Muscle layer of colon (tissue), 2 donors: ENCODE measurements around the gene SAMD3.
"Not testable (repeated sequence)": the region's sequence is repeated elsewhere in the genome, so short reads cannot be mapped to it uniquely, and the experiment has no call there.

Experiments used
- H3K27ac ChIP-seq: one replicate; pipeline ENCODE4 v1.7.0; 2013; ENCODE audit warnings: low read depth, mild to moderate bottlenecking, low read length, moderate library complexity
- H3K27me3 ChIP-seq, 2 donors: one replicate each; pipeline ENCODE4 v1.7.0; 2013; ENCODE audit warnings: low read length in 2 of 2, mild to moderate bottlenecking in 2 of 2; ENCODE audit not compliant: insufficient read depth in 2 of 2, control insufficient read depth in 1 of 2
- H3K36me3 ChIP-seq: one replicate; pipeline ENCODE4 v1.7.0; 2013; ENCODE audit warnings: mild to moderate bottlenecking, low read length; ENCODE audit not compliant: insufficient read depth
- H3K4me1 ChIP-seq: one replicate; pipeline ENCODE4 v1.7.0; 2013; ENCODE audit warnings: mild to moderate bottlenecking, low read length; ENCODE audit not compliant: insufficient read depth
- H3K4me3 ChIP-seq, 2 donors: one replicate each; pipeline ENCODE4 v1.7.0; 2013; ENCODE audit warnings: low read length in 2 of 2, low read depth in 1 of 2, mild to moderate bottlenecking in 1 of 2, moderate library complexity in 1 of 2
- H3K9ac ChIP-seq: one replicate; pipeline ENCODE4 v1.7.0; 2013; ENCODE audit warnings: low read length
- H3K9me3 ChIP-seq: one replicate; pipeline ENCODE4 v1.7.0; 2013; ENCODE audit warnings: mild to moderate bottlenecking, low read length
- donor health status: abdominal sarcoma.
- donor health status: Adenocarcinoma of cecum.

Gene SAMD3, protein sequence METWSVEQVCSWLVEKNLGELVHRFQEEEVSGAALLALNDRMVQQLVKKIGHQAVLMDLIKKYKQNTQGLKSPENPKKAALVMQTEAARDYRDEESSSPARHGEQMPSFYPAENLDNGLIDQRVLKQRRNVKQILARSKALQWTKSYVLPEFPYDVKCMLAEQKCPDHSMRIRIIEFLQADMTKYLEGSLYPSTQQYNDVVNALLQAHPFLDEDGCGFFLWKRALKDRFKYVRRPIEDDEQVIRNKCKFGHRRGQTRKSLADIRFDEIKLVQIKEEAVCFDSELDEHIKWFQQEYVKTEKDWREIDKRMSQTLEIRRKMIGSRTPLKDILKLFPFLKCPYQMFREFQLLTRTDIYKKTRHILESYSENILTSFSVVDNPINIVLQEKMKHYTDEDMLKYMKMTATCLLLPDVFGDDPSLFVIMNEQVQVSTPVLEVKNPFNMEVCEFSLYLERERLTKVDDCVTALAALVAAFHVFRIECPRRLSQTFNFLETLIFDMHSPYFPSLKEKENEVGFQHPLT

DNA sequence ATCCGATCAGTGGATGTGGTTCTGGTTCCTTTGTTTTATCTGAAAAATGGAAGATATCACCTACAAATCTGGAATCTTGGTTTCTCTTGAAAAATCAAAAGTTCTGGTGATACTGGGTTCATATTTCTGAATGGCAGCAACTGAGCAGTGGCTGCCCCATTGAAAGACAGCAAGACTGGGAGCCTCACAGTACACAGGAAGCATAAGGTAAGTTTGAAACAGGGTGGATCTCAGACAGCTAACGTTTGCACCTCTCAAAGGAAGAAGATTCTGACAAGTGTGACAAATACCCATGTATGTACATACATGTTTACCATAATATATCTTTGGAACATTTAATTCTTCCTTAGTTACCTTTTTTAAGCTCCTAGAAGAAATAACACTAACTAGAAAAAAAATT is at the start of gene SAMD3:
TSS of gene SAMD3 (minus strand) at position 177 of the 400 bp plus-strand sequence. CDS start 7,678 bp downstream, outside the sequence.
- Histone ChIP-seq H3K27me3 (no peaks in the 10 kb centered on the region), H3K27ac (no peak within 1 kb of the TSS), H3K4me1 (no peaks in the 10 kb centered on the region), H3K4me3 (no peak within 1 kb of the TSS), H3K36me3 (no peaks in the 10 kb centered on the region), H3K9me3 (no peaks in the 10 kb centered on the region), H3K9ac (no peak within 1 kb of the TSS)

- Histone ChIP-seq H3K27me3 (no peaks in the 10 kb centered on the region), H3K27ac (no peak overlapping the region), H3K9me3 (no peaks in the 10 kb centered on the region), H3K9ac (no peak overlapping the region), H3K4me3 (no peak overlapping the region), H3K4me1 (no peaks in the 10 kb centered on the region), H3K36me3 (no peaks in the 10 kb centered on the region)
Observed at GRCh38 chr6:130269969-130270635, 47.4 kb upstream of the SAMD3 start.

DNA sequence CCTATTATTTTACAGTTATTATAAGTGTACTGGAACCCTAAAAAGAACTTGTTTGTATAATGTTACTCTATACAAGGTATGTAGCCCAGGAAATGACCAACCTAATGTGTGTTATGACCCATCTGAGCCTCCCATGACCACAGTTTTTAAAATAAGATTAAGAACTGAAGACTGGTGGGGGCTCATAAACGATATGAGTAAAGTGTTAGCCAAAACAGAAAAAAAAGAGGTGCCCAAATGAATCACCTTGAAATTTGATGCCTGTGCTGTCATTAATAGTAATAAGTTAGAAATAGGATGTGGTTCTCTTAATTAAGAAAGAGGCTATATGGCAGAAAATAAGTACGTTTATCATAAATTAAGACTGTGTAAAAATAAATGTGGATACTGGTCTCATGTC is 42.8 kb upstream of the SAMD3 start:
- not testable (repeated sequence) for H3K4me1 ChIP-seq, H3K27ac ChIP-seq, H3K9ac ChIP-seq, H3K27me3 ChIP-seq, H3K36me3 ChIP-seq, H3K9me3 ChIP-seq, H3K4me3 ChIP-seq

- no peak overlapping the region for H3K27ac ChIP-seq
- H3K9ac ChIP-seq, result no peak overlapping the region
- H3K4me1 ChIP-seq, result no peaks in the 10 kb centered on the region
- H3K9me3 ChIP-seq, result no peaks in the 10 kb centered on the region
- H3K27me3 ChIP-seq, result no peaks in the 10 kb centered on the region
- no peaks in the 10 kb centered on the region for H3K36me3 ChIP-seq
- no peak overlapping the region for H3K4me3 ChIP-seq
Observed at GRCh38 chr6:130262008-130262407, 39.3 kb upstream of the SAMD3 start.

- not testable (repeated sequence) for H3K27me3 ChIP-seq, H3K9ac ChIP-seq, H3K4me3 ChIP-seq, H3K9me3 ChIP-seq, H3K4me1 ChIP-seq, H3K27ac ChIP-seq, H3K36me3 ChIP-seq
Observed at GRCh38 chr6:130261558-130261957, 38.8 kb upstream of the SAMD3 start.

- not testable (repeated sequence) for H3K4me1 ChIP-seq, H3K27ac ChIP-seq, H3K4me3 ChIP-seq, H3K27me3 ChIP-seq, H3K9me3 ChIP-seq, H3K36me3 ChIP-seq, H3K9ac ChIP-seq
Observed at GRCh38 chr6:130260614-130261241, 38.0 kb upstream of the SAMD3 start.

GRCh38 chr6:130260050-130260462 is 37.3 kb upstream of the SAMD3 start:
- not testable (repeated sequence) for H3K4me1 ChIP-seq, H3K9ac ChIP-seq, H3K36me3 ChIP-seq, H3K27me3 ChIP-seq, H3K27ac ChIP-seq, H3K9me3 ChIP-seq, H3K4me3 ChIP-seq

DNA sequence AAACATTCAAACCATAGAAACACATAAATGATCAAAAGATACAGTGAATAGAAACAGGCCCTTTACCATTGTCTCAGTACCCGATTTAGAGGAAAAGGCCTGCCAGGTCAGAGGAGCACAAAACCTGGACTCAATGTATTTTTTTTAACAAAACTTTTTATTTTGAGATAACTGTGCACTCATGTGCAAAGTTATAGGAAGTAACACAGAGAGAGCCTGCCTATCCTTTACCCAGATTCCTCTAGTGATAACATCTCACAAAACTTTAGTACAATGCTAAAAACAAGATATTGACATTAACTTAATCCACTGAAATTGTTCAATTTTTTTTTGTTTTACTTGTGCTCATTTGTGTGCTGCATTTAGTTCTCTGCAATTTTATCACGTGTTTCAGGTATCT is 36.8 kb upstream of the SAMD3 start:
- Histone ChIP-seq H3K9ac (no peak overlapping the region), H3K27ac (no peak overlapping the region), H3K4me1 (no peaks in the 10 kb centered on the region), H3K9me3 (no peaks in the 10 kb centered on the region), H3K4me3 (no peak overlapping the region), H3K36me3 (no peaks in the 10 kb centered on the region), H3K27me3 (no peaks in the 10 kb centered on the region)

DNA sequence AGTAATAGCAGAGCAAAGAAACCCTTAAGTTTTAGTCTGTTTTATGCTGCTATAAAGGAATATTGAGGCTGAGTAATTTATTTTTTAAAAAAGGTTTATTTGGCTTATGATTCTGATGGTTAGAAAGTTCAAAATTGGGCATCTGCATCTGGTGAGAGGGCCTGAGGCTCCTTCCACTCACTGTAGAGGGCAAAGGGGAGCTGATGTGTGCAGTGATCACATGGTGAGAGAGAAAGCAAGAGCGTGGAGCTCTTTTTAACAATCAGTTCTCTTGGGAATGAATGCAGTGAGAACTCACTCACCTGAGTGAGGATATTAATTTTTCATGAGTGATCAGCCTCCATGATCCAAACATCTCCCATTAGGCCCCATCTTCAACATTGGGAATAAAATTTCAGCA is 36.4 kb upstream of the SAMD3 start:
- no peak overlapping the region for H3K4me3 ChIP-seq
- H3K36me3 ChIP-seq, result no peaks in the 10 kb centered on the region
- no peak overlapping the region for H3K27ac ChIP-seq
- no peaks in the 10 kb centered on the region for H3K4me1 ChIP-seq
- H3K9me3 ChIP-seq, result no peaks in the 10 kb centered on the region
- H3K9ac ChIP-seq, result no peak overlapping the region
- H3K27me3 ChIP-seq, result no peaks in the 10 kb centered on the region

GRCh38 chr6:130252527-130253237 is 29.9 kb upstream of the SAMD3 start:
- H3K27me3 ChIP-seq, result no peaks in the 10 kb centered on the region

DNA sequence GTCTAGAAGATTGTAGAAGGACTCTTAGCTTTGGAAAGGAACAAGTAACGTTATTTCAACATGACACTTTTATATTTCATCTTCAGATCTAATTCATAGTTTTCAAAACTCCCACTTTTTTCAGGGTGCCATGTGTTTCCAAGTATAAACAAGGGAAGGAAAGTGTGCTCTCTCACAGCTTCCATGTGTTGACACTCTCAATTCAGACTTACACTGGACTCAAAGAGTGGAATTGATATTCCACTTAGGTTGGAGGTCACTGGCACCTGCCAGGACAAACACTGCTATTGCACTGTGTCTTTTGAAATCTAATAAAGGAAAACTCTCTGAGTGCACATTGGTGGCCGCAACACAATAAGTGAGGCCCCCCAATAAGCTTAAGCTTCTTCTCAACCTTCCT is 22.5 kb upstream of the SAMD3 start:
- Histone ChIP-seq H3K4me1 (peaks cover 4% of the 10 kb centered on the region), H3K27me3 (no peaks in the 10 kb centered on the region), H3K9me3 (no peaks in the 10 kb centered on the region), H3K36me3 (no peaks in the 10 kb centered on the region), H3K4me3 (no peak overlapping the region), H3K27ac (no peak overlapping the region), H3K9ac (no peak overlapping the region)

More at GRCh38 chr6:130252527-130253237, 29.9 kb upstream of the SAMD3 start:
- H3K4me3 ChIP-seq, result no peak overlapping the region
- no peaks in the 10 kb centered on the region for H3K36me3 ChIP-seq
- H3K9me3 ChIP-seq, result no peaks in the 10 kb centered on the region
- no peak overlapping the region for H3K27ac ChIP-seq
- H3K4me1 ChIP-seq, result no peaks in the 10 kb centered on the region
- H3K9ac ChIP-seq, result no peak overlapping the region
